K562 (cell line): ENCODE measurements around the gene TMEM139. TPM values are rescaled to one million over a fixed set of nuclear protein-coding genes. Genes with fewer than 3 reads are reported as not detected.

Experiments
- ATAC-seq: fragments of 200-7000 bp; cut with Tn5 transposase; 3 replicates; pipeline ENCODE4 v1.9.1; 2020; ENCODE audit warnings: moderate library complexity
- BruUV-seq: library from RNA; stranded (reverse); fragments of 400-500 nt; replicated peaks from 2 replicates; lab custom pipeline; 2021; lab: Mats Ljungman, UMichigan
- CTCF ChIA-PET: fragments of 300-600 bp; formaldehyde crosslinking; extraction: SDS; loops from one replicate; lab custom pipeline; 2021; ENCODE audit warnings: low intra/inter-chr PET ratio; lab: Yijun Ruan, JAX
- POLR2A ChIA-PET: fragments of 300-600, 350-650 bp; sonication (Branson Sonifier 250); formaldehyde crosslinking; extraction: SDS; loops from one replicate; lab custom pipeline; 2021; ENCODE audit warnings: antibody characterized with exemption, inconsistent platforms; lab: Yijun Ruan, JAX
- DNase-seq, 4 experiments: peaks; one replicate each; pipeline versions ENCODE4 v3.0.0 to v3.0.0-alpha.2; 2011 to 2018; ENCODE audit warnings: low spot score in 3 of 4, mixed read lengths in 3 of 4; ENCODE audit errors: extremely low read depth in 1 of 4
- FAIRE-seq: peaks from 2 replicates; lab custom pipeline; 2011; peaks lifted over from hg19 to GRCh38; lab: Jason Lieb, UNC
- H2AFZ ChIP-seq: 2 replicates; pipeline ENCODE4 v1.6.0; 2011; ENCODE audit warnings: low read depth, low read length, control low read depth, inconsistent platforms
- H3K27ac ChIP-seq: fragments of 200-600 bp; 3 replicates; pipeline ENCODE4 v1.8.0; 2011; ENCODE audit warnings: low read depth, mild to moderate bottlenecking, control low read depth, inconsistent platforms, low read length, moderate library complexity, mixed read lengths; ENCODE audit errors: extremely low read depth
- H3K27me3 ChIP-seq, 2 experiments: fragments of 300-600 bp in 1 of 2; 2 replicates in 1 of 2; 3 replicates in 1 of 2; pipeline versions ENCODE4 v1.6.0 to v1.8.0; 2011; ENCODE audit warnings: inconsistent platforms in 2 of 2, low read length in 2 of 2, mild to moderate bottlenecking in 1 of 2, mixed read lengths in 1 of 2, moderate library complexity in 1 of 2; ENCODE audit not compliant: control insufficient read depth in 2 of 2, insufficient read depth in 2 of 2
- H3K36me3 ChIP-seq: fragments of 300-600 bp; 3 replicates; pipeline ENCODE4 v1.8.0; 2011; ENCODE audit warnings: mild to moderate bottlenecking, low read length, inconsistent platforms; ENCODE audit not compliant: control insufficient read depth, insufficient read depth
- H3K4me1 ChIP-seq, 2 experiments: fragments of 200-600 bp in 1 of 2; replicated peaks in 1 of 2; 2 replicates in 1 of 2; 3 replicates in 1 of 2; pipeline versions ENCODE4 v1.5.1 to v1.8.0; 2011; ENCODE audit warnings: inconsistent platforms in 2 of 2, low read length in 2 of 2, mild to moderate bottlenecking in 1 of 2, mixed read lengths in 1 of 2, moderate library complexity in 1 of 2; ENCODE audit not compliant: control insufficient read depth in 2 of 2, insufficient read depth in 2 of 2
- H3K4me2 ChIP-seq: 2 replicates; pipeline ENCODE4 v1.6.1; 2011; ENCODE audit warnings: low read length, control low read depth, inconsistent platforms, mixed read lengths; ENCODE audit not compliant: insufficient read depth
- H3K4me3 ChIP-seq: fragments of 200-600 bp; sonication (generic), shearing (Covaris generic); 2 replicates; pipeline ENCODE4 v1.5.1; 2016; ENCODE audit warnings: control low read depth, inconsistent platforms
- H3K79me2 ChIP-seq: fragments of 200-600 bp; 3 replicates; pipeline ENCODE4 v1.8.0; 2011; ENCODE audit warnings: low read length, inconsistent platforms; ENCODE audit not compliant: control insufficient read depth, insufficient read depth
- H3K9ac ChIP-seq, 2 experiments: 2 replicates each; pipeline versions ENCODE4 v1.6.0 to v1.6.1; 2011; ENCODE audit warnings: low read depth in 2 of 2, low read length in 2 of 2, control low read depth in 1 of 2, inconsistent platforms in 1 of 2, mild to moderate bottlenecking in 1 of 2, mixed read lengths in 1 of 2; ENCODE audit not compliant: insufficient read depth in 1 of 2
- H3K9me1 ChIP-seq: one replicate; pipeline ENCODE4 v1.6.0; 2011; ENCODE audit warnings: inconsistent platforms, mild to moderate bottlenecking, low read length, moderate library complexity; ENCODE audit not compliant: control insufficient read depth, insufficient read depth
- H3K9me3 ChIP-seq: replicated peaks from 2 replicates; pipeline ENCODE4 v1.5.1; 2011; ENCODE audit warnings: low read depth, low read length, inconsistent platforms; ENCODE audit not compliant: control insufficient read depth, insufficient read depth
- H4K20me1 ChIP-seq: replicated peaks from 2 replicates; pipeline ENCODE4 v1.6.1; 2011; ENCODE audit warnings: low read length, inconsistent platforms, mixed read lengths; ENCODE audit not compliant: control insufficient read depth, insufficient read depth
- HNRNPL ChIP-seq: fragments of 200-400 bp; formaldehyde crosslinking; IDR thresholded peaks from 2 replicates; pipeline ENCODE4 v1.6.1; 2017; ENCODE audit warnings: low read depth, mild to moderate bottlenecking, low read length
- JUN ChIP-seq, 2 experiments: sonication (generic) in 1 of 2; formaldehyde crosslinking in 1 of 2; IDR thresholded peaks; 2 replicates each; pipeline versions ENCODE4 v1.6.1 to v1.8.0; 2012 to 2022; ENCODE audit warnings: borderline replicate concordance in 2 of 2, mild to moderate bottlenecking in 2 of 2, improper control_type of control experiment in 1 of 2, low read depth in 1 of 2, low read length in 1 of 2, missing genetic modification reagents in 1 of 2
- MTF1 ChIP-seq: fragments of 250-450 bp; sonication (Bioruptor Pico); IDR thresholded peaks from 2 replicates; pipeline ENCODE4 v1.9.0; 2021; ENCODE audit warnings: moderate library complexity, mild to moderate bottlenecking, inconsistent platforms, borderline replicate concordance
- PRMT5 ChIP-seq: sonication (generic); formaldehyde crosslinking; IDR thresholded peaks from 2 replicates; pipeline ENCODE4 v1.5.0; 2020; ENCODE audit warnings: missing genetic modification reagents
- RBM14 ChIP-seq: fragments of 200-400 bp; formaldehyde crosslinking; IDR thresholded peaks from 2 replicates; pipeline ENCODE4 v1.6.1; 2018; ENCODE audit warnings: low read depth, mild to moderate bottlenecking, low read length, moderate library complexity, borderline replicate concordance; ENCODE audit not compliant: insufficient read depth
- RBM22 ChIP-seq: fragments of 200-400 bp; formaldehyde crosslinking; IDR thresholded peaks from 2 replicates; pipeline ENCODE4 v1.6.1; 2018; ENCODE audit warnings: low read length, low read depth; ENCODE audit not compliant: poor library complexity, severe bottlenecking
- U2AF1 ChIP-seq: fragments of 200-400 bp; formaldehyde crosslinking; optimal IDR thresholded peaks from 2 replicates; pipeline ENCODE3; 2017; ENCODE audit warnings: mild to moderate bottlenecking, low read depth, low read length, moderate library complexity
- ZBTB12 ChIP-seq: fragments of 250-450 bp; sonication (Bioruptor Pico); IDR thresholded peaks from 2 replicates; pipeline ENCODE4 v1.4.0; 2020
- ZBTB8A ChIP-seq: fragments of 450-650 bp; IDR thresholded peaks from 2 replicates; pipeline ENCODE4 v1.6.1; 2018; ENCODE audit warnings: mild to moderate bottlenecking, moderate library complexity; ENCODE audit not compliant: partially characterized antibody
- ZFP1 ChIP-seq: fragments of 450-650 bp; formaldehyde crosslinking; IDR thresholded peaks from 2 replicates; pipeline ENCODE4 v1.4.0; 2020; ENCODE audit warnings: mild to moderate bottlenecking, mixed read lengths
- ZFP30 ChIP-seq: fragments of 250-450 bp; sonication (Bioruptor Pico); IDR thresholded peaks from 2 replicates; pipeline ENCODE4 v1.8.0; 2022; ENCODE audit warnings: moderate library complexity, mild to moderate bottlenecking, inconsistent platforms, borderline replicate concordance
- ZNF12 ChIP-seq: sonication (generic); formaldehyde crosslinking; IDR thresholded peaks from 2 replicates; pipeline ENCODE4 v1.4.0; 2020; ENCODE audit warnings: mild to moderate bottlenecking, missing genetic modification reagents
- ZNF518B ChIP-seq: fragments of 250-450 bp; sonication (Bioruptor Pico); IDR thresholded peaks from 2 replicates; pipeline ENCODE4 v1.5.0; 2021; ENCODE audit warnings: mild to moderate bottlenecking, moderate library complexity
- WGBS: fragments of 100-300 bp; shearing (Covaris generic); methylation state at CpG from one replicate; pipeline ENCODE4 v1.1.6; 2016; ENCODE audit warnings: low coverage, mixed read lengths; ENCODE audit not compliant: insufficient coverage; ENCODE audit errors: missing lambda C conversion rate; 5-methylcytosine and 5-hydroxymethylcytosine counted together
- in situ Hi-C: fragments of 300-500 bp; cut with MboI; formaldehyde crosslinking; loops from 4 replicates; pipeline ENCODE4 v1.15.0; 2018; ENCODE audit warnings: inconsistent platforms, mixed read lengths
- intact Hi-C: fragments of 100-400 bp; cut with micrococcal nuclease; formaldehyde crosslinking; loops from 2 replicates; pipeline ENCODE4 v1.14.2; 2022
- polyA plus RNA-seq, 8 experiments: library from polyadenylated mRNA; depleted of rRNA in 4 of 8; stranded (reverse) in 5 of 8; unstranded in 3 of 8; fragments of >200 nt; fragmentation: Nextera tagmentation in 2 of 8; fragmentation: Illumina TruSeq in 1 of 8; extraction: Ambion mirVana in 2 of 8; extraction: Trizol in 1 of 8; gene quantifications; 2 replicates each; pipeline versions ENCODE4 v1.2.1 to v1.2.3, GENCODE V29; 2011 to 2014; ENCODE audit warnings: inconsistent platforms in 1 of 8, missing spikeins in 1 of 8
- total RNA-seq, 7 experiments: library from RNA; depleted of rRNA in 6 of 7; stranded (reverse); fragments of >200 nt in 6 of 7; fragmentation: Illumina TruSeq in 2 of 7; extraction: Trizol in 2 of 7; gene quantifications; 2 replicates each; pipeline versions ENCODE4 v1.2.1 to v1.2.3, GENCODE V29; 2011 to 2021; ENCODE audit warnings: low replicate concordance in 1 of 7
- TF ChIP-seq, protein P1 (sequence below): fragments of 250-450 bp; sonication (Bioruptor Pico); IDR thresholded peaks from 2 replicates; pipeline ENCODE4 v1.5.0; 2022; ENCODE audit warnings: mild to moderate bottlenecking
- TF ChIP-seq, protein P2 (sequence below): fragments of 250-450 bp; sonication (Bioruptor Pico); IDR thresholded peaks from 2 replicates; pipeline ENCODE4 v1.8.0; 2022; ENCODE audit warnings: moderate library complexity, mild to moderate bottlenecking, inconsistent platforms

The TMEM139 gene
- total and polyA plus RNA-seq, 9 of the 15 experiments (the other 6 are each of a cell fraction or from before 2014, with no cell fraction given), result 0.27 to 1.8 (median 0.79) TPM

- no TSS peak for BruUV-seq
- no peak overlapping the region for H3K4me2 ChIP-seq
- TF ChIP-seq ZBTB8A (no peak), ZFP30 (CRISPR knock-in tag) (no peak), RBM14 (no peak), JUN (IDR thresholded peaks at IDR 0.05; ENCODE audit: borderline replicate concordance, low read depth, low read length) (no peak), JUN (CRISPR knock-in tag; IDR thresholded peaks at IDR 0.05; ENCODE audit: borderline replicate concordance) (no peak), HNRNPL (no peak), ZNF518B (CRISPR knock-in tag) (no peak), RBM22 (no peak), PRMT5 (CRISPR knock-in tag) (no peak), MTF1 (no peak), U2AF1 (no peak), ZNF12 (no peak), ZBTB12 (CRISPR knock-in tag) (no peak), ZFP1 (no peak)
- TF ChIP-seq, protein P1, sequence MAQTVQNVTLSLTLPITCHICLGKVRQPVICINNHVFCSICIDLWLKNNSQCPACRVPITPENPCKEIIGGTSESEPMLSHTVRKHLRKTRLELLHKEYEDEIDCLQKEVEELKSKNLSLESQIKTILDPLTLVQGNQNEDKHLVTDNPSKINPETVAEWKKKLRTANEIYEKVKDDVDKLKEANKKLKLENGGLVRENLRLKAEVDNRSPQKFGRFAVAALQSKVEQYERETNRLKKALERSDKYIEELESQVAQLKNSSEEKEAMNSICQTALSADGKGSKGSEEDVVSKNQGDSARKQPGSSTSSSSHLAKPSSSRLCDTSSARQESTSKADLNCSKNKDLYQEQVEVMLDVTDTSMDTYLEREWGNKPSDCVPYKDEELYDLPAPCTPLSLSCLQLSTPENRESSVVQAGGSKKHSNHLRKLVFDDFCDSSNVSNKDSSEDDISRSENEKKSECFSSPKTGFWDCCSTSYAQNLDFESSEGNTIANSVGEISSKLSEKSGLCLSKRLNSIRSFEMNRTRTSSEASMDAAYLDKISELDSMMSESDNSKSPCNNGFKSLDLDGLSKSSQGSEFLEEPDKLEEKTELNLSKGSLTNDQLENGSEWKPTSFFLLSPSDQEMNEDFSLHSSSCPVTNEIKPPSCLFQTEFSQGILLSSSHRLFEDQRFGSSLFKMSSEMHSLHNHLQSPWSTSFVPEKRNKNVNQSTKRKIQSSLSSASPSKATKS (CRISPR knock-in tag), result no peak
- TF ChIP-seq, protein P2, sequence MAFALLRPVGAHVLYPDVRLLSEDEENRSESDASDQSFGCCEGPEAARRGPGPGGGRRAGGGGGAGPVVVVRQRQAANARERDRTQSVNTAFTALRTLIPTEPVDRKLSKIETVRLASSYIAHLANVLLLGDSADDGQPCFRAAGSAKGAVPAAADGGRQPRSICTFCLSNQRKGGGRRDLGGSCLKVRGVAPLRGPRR (CRISPR knock-in tag), result no peak
Measured at GRCh38 chr7:143296686-143297085, 11.9 kb downstream of the TMEM139 start.

More at GRCh38 chr7:143296686-143297085, 11.9 kb downstream of the TMEM139 start:
- 78% methylated on average over 2 of the region's 2 CpGs for WGBS
- CTCF ChIA-PET, result interaction anchor here (0.7 kb wide), 1 partner anchor 293 kb away, joined by 3 read pairs; no protein-coding TSS in a partner anchor
- Histone ChIP-seq H3K27me3 (no peaks in the 10 kb centered on the region), H3K36me3 (peaks cover 97% of the 10 kb centered on the region), H3K4me1 (peaks cover 0 to 16% of the 10 kb centered on the region in 2 experiments; a peak in 2 of 5 replicates), H3K9me1 (no peaks in the 10 kb centered on the region), H3K9me3 (no peaks in the 10 kb centered on the region), H3K9ac (no peak overlapping the region), H4K20me1 (no peaks in the 10 kb centered on the region), H3K27ac (no peak overlapping the region), H3K4me3 (no peak overlapping the region), H2AFZ (no peak overlapping the region), H3K79me2 (peaks cover 23% of the 10 kb centered on the region; the same call in 1 of the 3 replicates)
- no peak for DNase-seq
- no peak for FAIRE-seq
- in situ Hi-C loops, result no loop called here
- ATAC-seq, result no peak
- POLR2A ChIA-PET, result interaction anchor here (0.7 to 2.2 kb wide), 7 partner anchors 8 to 80 kb away, joined by 3 to 8 read pairs (median 3); partner anchors contain the start of gene CASP2
- intact Hi-C loops, result no loop called here
